ENCODE data around the gene RBBP8NL.

The RBBP8NL gene

GRCh38 chr20:62448788-62449187, 21.4 kb upstream of the RBBP8NL start:
- peaks cover 54% of the 10 kb centered on the region for H3K27me3 ChIP-seq (replicated peaks; ENCODE audit: control insufficient read depth, insufficient read depth, low read length)
- DNase-seq (ENCODE audit: low read depth): no peak
- H3K9me3 ChIP-seq (ENCODE audit: control insufficient read depth, low read length): no peaks in the 10 kb centered on the region
- no peaks in the 10 kb centered on the region for H3K4me1 ChIP-seq (ENCODE audit: control insufficient read depth, insufficient read depth, low read length)
- no peak overlapping the region for H3K4me3 ChIP-seq (ENCODE audit: low read length)
- no peaks in the 10 kb centered on the region for H3K36me3 ChIP-seq (ENCODE audit: control insufficient read depth, insufficient read depth, low read length, severe bottlenecking)
- no peak overlapping the region for H3K9ac ChIP-seq (ENCODE audit: low read length)

DNA sequence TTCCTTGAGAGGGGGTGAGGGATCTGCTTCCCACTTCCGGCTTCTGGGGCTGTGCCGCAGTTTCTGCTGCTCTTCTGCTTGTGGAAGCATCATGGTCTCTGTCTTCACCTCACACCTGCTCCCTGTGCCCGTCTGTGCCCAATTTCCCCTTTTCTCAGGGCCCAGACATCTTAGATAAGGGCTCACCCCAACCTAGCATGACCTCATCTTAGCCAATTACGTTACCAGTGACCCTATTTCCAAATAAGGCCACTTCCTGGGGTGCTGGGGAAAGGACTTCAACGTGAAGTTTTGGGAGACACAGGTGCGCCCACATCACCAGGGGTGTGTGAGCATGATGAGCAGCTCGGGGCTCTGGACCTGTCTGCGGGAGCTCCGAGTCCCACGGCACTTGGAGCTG, 20.7 kb upstream of the RBBP8NL start:
- H3K4me3 ChIP-seq (ENCODE audit: low read length): no peak overlapping the region
- no peaks in the 10 kb centered on the region for H3K4me1 ChIP-seq (ENCODE audit: control insufficient read depth, insufficient read depth, low read length)
- DNase-seq (ENCODE audit: low read depth): no peak
- H3K27me3 ChIP-seq (replicated peaks; ENCODE audit: control insufficient read depth, insufficient read depth, low read length): peaks cover 57% of the 10 kb centered on the region
- H3K9me3 ChIP-seq (ENCODE audit: control insufficient read depth, low read length): no peaks in the 10 kb centered on the region
- no peaks in the 10 kb centered on the region for H3K36me3 ChIP-seq (ENCODE audit: control insufficient read depth, insufficient read depth, low read length, severe bottlenecking)
- no peak overlapping the region for H3K9ac ChIP-seq (ENCODE audit: low read length)

DNA sequence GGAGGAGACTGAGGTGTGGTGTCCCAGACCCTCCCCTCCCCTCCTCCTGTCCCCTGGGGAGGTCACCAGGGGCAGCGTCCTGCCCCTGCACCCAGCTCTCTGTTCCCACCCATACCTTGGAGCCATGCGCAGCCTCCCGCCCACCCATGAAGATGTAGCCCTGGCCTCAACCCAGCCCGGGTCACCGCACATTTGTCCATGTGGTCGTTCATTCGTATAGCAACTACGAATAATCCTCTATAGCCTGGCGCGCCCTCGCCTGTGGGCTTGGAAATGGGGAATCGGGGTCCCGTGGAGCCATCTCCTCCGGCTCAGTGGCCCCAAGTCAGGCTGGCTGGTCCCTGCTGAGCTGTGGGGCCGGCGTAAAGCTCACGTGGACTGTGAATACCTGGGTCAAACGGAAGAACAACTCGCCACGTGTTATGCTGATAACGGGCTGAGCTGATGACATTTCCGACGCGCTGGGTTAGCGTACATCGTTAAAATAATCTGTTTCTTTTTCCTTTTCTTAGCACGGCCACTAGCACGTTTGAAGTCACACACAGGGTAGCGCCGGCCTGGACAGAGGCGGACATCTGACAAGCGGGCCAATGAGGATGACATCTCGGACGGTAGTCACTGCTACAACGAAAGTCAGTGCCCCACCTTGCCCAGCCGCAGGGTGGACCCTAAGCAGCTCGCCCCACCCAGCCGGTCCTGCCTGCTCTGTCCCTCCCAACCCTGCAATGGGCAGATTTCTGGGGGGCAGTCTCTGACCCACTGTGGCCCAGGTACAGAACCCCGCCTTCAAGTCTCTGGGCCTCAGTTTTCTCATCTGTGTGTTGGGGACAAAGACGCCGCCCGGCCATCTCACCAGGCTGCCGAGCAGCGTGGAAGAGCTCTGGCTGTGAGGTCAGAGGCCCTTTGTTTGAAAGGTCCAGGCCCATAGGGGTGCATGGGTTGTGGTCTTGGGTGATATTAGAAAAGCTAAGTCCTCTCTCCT, 19.8 kb upstream of the RBBP8NL start:
- no peak overlapping the region for H3K4me3 ChIP-seq (ENCODE audit: low read length)
- no peak for DNase-seq (ENCODE audit: low read depth)
- H3K36me3 ChIP-seq (ENCODE audit: control insufficient read depth, insufficient read depth, low read length, severe bottlenecking): no peaks in the 10 kb centered on the region
- H3K9ac ChIP-seq (ENCODE audit: low read length): no peak overlapping the region
- peaks cover 57% of the 10 kb centered on the region for H3K27me3 ChIP-seq (replicated peaks; ENCODE audit: control insufficient read depth, insufficient read depth, low read length)
- no peaks in the 10 kb centered on the region for H3K9me3 ChIP-seq (ENCODE audit: control insufficient read depth, low read length)
- no peaks in the 10 kb centered on the region for H3K4me1 ChIP-seq (ENCODE audit: control insufficient read depth, insufficient read depth, low read length)

GRCh38 chr20:62446481-62446880, 19.1 kb upstream of the RBBP8NL start:
- no peak overlapping the region for H3K4me3 ChIP-seq (ENCODE audit: low read length)
- H3K4me1 ChIP-seq (ENCODE audit: control insufficient read depth, insufficient read depth, low read length): no peaks in the 10 kb centered on the region
- H3K9ac ChIP-seq (ENCODE audit: low read length): no peak overlapping the region
- H3K36me3 ChIP-seq (ENCODE audit: control insufficient read depth, insufficient read depth, low read length, severe bottlenecking): no peaks in the 10 kb centered on the region
- no peaks in the 10 kb centered on the region for H3K9me3 ChIP-seq (ENCODE audit: control insufficient read depth, low read length)
- peaks cover 60% of the 10 kb centered on the region for H3K27me3 ChIP-seq (replicated peaks; ENCODE audit: control insufficient read depth, insufficient read depth, low read length)
- DNase-seq (ENCODE audit: low read depth): no peak

GRCh38 chr20:62445553-62446340, 18.4 kb upstream of the RBBP8NL start:
- DNase-seq (ENCODE audit: low read depth): no peak
- no peaks in the 10 kb centered on the region for H3K9me3 ChIP-seq (ENCODE audit: control insufficient read depth, low read length)
- no peaks in the 10 kb centered on the region for H3K4me1 ChIP-seq (ENCODE audit: control insufficient read depth, insufficient read depth, low read length)
- no peaks in the 10 kb centered on the region for H3K36me3 ChIP-seq (ENCODE audit: control insufficient read depth, insufficient read depth, low read length, severe bottlenecking)
- H3K27me3 ChIP-seq (replicated peaks; ENCODE audit: control insufficient read depth, insufficient read depth, low read length): peaks cover 62% of the 10 kb centered on the region
- no peak overlapping the region for H3K9ac ChIP-seq (ENCODE audit: low read length)
- no peak overlapping the region for H3K4me3 ChIP-seq (ENCODE audit: low read length)

DNA sequence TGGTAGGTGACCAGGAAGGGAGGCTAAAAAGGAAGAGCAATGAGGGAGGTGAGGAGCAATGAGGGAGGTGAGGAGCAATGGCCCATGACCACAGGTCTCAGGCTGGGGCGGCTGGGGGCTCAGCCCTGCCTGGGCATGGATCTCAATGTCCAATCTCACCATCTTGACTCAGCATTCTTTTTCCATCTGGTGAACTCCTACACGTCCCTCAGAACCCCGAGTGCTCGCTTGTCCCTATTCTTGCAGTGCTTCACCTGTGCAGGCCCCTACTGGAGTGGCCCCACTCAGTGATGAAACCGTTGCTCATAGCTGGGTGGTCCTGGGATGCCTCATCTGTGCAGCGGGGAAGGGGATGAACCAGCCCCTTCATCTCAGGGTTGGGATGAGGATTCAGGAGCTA, 16.9 kb upstream of the RBBP8NL start:
- Histone ChIP-seq H3K27me3 (replicated peaks; ENCODE audit: control insufficient read depth, insufficient read depth, low read length) (peaks cover 65% of the 10 kb centered on the region), H3K9ac (ENCODE audit: low read length) (no peak overlapping the region)

DNA sequence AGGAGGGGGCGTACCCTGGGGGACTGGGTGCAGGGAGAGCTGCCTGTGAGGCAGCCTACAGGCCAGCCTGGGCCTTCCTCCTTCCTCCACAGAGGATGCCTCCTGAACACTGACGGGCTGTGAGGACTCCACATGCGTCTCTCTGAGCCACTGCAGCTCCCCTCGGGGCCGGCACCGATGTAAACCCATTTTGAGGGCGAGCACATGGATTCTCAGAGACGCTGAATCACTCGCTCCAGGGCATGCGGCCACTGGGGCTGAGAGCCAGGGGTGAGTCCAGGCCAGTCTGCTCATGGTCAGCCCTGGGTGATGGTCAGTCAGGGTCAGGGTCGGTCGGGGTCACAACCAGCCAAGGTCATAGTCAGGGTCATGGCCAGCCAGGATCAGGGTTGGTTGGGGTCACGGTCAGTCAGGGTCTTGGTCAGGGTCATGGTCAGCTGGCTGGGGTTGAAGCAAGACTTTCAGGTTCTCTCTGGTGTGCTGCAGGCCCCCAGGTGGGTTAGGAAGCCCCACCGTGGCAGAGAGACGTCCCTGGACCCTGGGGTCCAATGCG, 14.7 kb upstream of the RBBP8NL start:
- Histone ChIP-seq H3K27me3 (replicated peaks; ENCODE audit: control insufficient read depth, insufficient read depth, low read length) (peaks cover 62% of the 10 kb centered on the region), H3K36me3 (ENCODE audit: control insufficient read depth, insufficient read depth, low read length, severe bottlenecking) (no peaks in the 10 kb centered on the region), H3K9ac (ENCODE audit: low read length) (no peak overlapping the region), H3K9me3 (ENCODE audit: control insufficient read depth, low read length) (no peaks in the 10 kb centered on the region), H3K4me1 (ENCODE audit: control insufficient read depth, insufficient read depth, low read length) (no peaks in the 10 kb centered on the region), H3K4me3 (ENCODE audit: low read length) (no peak overlapping the region)
- DNase-seq (ENCODE audit: low read depth): no peak

More for the DNA sequence above, 16.9 kb upstream of the RBBP8NL start:
- DNase-seq (ENCODE audit: low read depth): no peak
- H3K9me3 ChIP-seq (ENCODE audit: control insufficient read depth, low read length): no peaks in the 10 kb centered on the region
- no peak overlapping the region for H3K4me3 ChIP-seq (ENCODE audit: low read length)
- no peaks in the 10 kb centered on the region for H3K4me1 ChIP-seq (ENCODE audit: control insufficient read depth, insufficient read depth, low read length)
- no peaks in the 10 kb centered on the region for H3K36me3 ChIP-seq (ENCODE audit: control insufficient read depth, insufficient read depth, low read length, severe bottlenecking)

GRCh38 chr20:62439218-62439617, 11.9 kb upstream of the RBBP8NL start:
- DNase-seq (ENCODE audit: low read depth): no peak
- H3K27me3 ChIP-seq (replicated peaks; ENCODE audit: control insufficient read depth, insufficient read depth, low read length): peaks cover 79% of the 10 kb centered on the region
- no peaks in the 10 kb centered on the region for H3K9me3 ChIP-seq (ENCODE audit: control insufficient read depth, low read length)
- H3K9ac ChIP-seq (ENCODE audit: low read length): no peak overlapping the region
- H3K36me3 ChIP-seq (ENCODE audit: control insufficient read depth, insufficient read depth, low read length, severe bottlenecking): no peaks in the 10 kb centered on the region
- no peak overlapping the region for H3K4me3 ChIP-seq (ENCODE audit: low read length)
- H3K4me1 ChIP-seq (ENCODE audit: control insufficient read depth, insufficient read depth, low read length): no peaks in the 10 kb centered on the region

DNA sequence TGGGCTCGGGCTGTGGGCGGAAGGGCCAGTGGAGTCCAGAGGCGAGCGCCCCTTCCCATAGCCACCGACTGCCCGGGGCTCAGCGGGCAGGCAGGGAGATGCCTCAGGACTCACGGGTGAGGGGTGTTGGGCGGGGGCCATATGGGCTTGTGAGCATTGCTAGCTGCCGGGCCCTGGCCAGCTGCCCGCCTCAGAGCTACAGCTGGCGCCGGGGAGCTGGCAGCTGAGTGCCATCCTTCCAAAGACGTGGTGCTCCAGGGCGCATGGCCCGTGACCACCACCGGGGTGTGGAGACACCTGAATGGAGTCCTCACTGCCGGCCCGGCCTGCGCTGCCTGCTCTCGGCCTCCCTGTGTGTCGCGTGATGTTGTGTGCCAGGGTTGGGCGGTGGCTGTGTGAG, 10.6 kb upstream of the RBBP8NL start:
- H3K9me3 ChIP-seq (ENCODE audit: control insufficient read depth, low read length): no peaks in the 10 kb centered on the region
- H3K4me1 ChIP-seq (ENCODE audit: control insufficient read depth, insufficient read depth, low read length): peaks cover 6% of the 10 kb centered on the region
- H3K9ac ChIP-seq (ENCODE audit: low read length): no peak overlapping the region
- H3K36me3 ChIP-seq (ENCODE audit: control insufficient read depth, insufficient read depth, low read length, severe bottlenecking): no peaks in the 10 kb centered on the region
- peaks cover 82% of the 10 kb centered on the region for H3K27me3 ChIP-seq (replicated peaks; ENCODE audit: control insufficient read depth, insufficient read depth, low read length)
- no peak for DNase-seq (ENCODE audit: low read depth)
- no peak overlapping the region for H3K4me3 ChIP-seq (ENCODE audit: low read length)

- H3K9me3 ChIP-seq (ENCODE audit: control insufficient read depth, low read length): no peaks in the 10 kb centered on the region
- peaks cover 6% of the 10 kb centered on the region for H3K4me1 ChIP-seq (ENCODE audit: control insufficient read depth, insufficient read depth, low read length)
- no peaks in the 10 kb centered on the region for H3K36me3 ChIP-seq (ENCODE audit: control insufficient read depth, insufficient read depth, low read length, severe bottlenecking)
- H3K9ac ChIP-seq (ENCODE audit: low read length): no peak overlapping the region
- peaks cover 82% of the 10 kb centered on the region for H3K27me3 ChIP-seq (replicated peaks; ENCODE audit: control insufficient read depth, insufficient read depth, low read length)
- no peak for DNase-seq (ENCODE audit: low read depth)
- H3K4me3 ChIP-seq (ENCODE audit: low read length): no peak overlapping the region
Measured at GRCh38 chr20:62437496-62437895, 10.2 kb upstream of the RBBP8NL start.

DNA sequence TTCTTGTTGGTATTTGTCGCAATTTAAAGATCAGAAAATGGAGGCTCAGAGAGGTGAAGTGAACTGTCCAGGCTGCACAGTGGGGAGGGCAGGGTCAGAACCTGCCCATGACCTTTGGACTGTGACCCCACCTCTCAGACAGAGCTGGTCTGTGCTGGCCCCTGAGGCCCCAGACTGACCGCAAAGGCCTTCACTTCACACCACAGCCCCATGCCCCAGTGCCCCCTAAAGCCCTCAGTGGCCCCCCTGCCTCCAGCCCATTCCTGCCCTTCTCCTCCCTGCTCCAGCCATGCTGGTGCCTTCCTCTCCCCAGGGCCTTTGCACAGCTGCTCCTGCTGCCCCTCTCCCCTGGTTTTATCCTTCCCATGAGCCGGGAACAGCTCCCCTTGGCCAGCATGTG, 9.4 kb upstream of the RBBP8NL start:
- DNase-seq (ENCODE audit: low read depth): no peak
- H3K4me3 ChIP-seq (ENCODE audit: low read length): no peak overlapping the region
- H3K9ac ChIP-seq (ENCODE audit: low read length): no peak overlapping the region
- H3K36me3 ChIP-seq (ENCODE audit: control insufficient read depth, insufficient read depth, low read length, severe bottlenecking): no peaks in the 10 kb centered on the region
- no peaks in the 10 kb centered on the region for H3K9me3 ChIP-seq (ENCODE audit: control insufficient read depth, low read length)
- H3K27me3 ChIP-seq (replicated peaks; ENCODE audit: control insufficient read depth, insufficient read depth, low read length): peaks cover 82% of the 10 kb centered on the region
- H3K4me1 ChIP-seq (ENCODE audit: control insufficient read depth, insufficient read depth, low read length): peaks cover 6% of the 10 kb centered on the region
